Endodermal cell (in vitro differentiated cells): ENCODE measurements around the gene TSEN54. TPM values are rescaled to one million over a fixed set of nuclear protein-coding genes. Genes with fewer than 3 reads are reported as not detected.

ENCODE experiments used
- DNase-seq: peaks from one replicate; pipeline ENCODE4 v3.0.0-alpha.2; 2017
- H3K27ac ChIP-seq: 2 replicates; pipeline ENCODE4 v1.5.1; 2013; ENCODE audit warnings: mild to moderate bottlenecking, low read depth, low read length, moderate library complexity
- H3K27me3 ChIP-seq: 2 replicates; pipeline ENCODE4 v1.6.1; 2013; ENCODE audit warnings: mild to moderate bottlenecking, low read length, moderate library complexity; ENCODE audit not compliant: insufficient read depth, control insufficient read depth, poor library complexity, severe bottlenecking
- H3K36me3 ChIP-seq: 2 replicates; pipeline ENCODE4 v1.7.0; 2013; ENCODE audit warnings: mild to moderate bottlenecking, low read length, moderate library complexity; ENCODE audit not compliant: control insufficient read depth, insufficient read depth
- H3K4me1 ChIP-seq: one replicate; pipeline ENCODE4 v1.7.0; 2013; ENCODE audit warnings: low read length; ENCODE audit not compliant: control insufficient read depth, insufficient read depth
- H3K4me3 ChIP-seq: 2 replicates; pipeline ENCODE4 v1.5.1; 2013; ENCODE audit warnings: mild to moderate bottlenecking, low read length, moderate library complexity
- H3K9ac ChIP-seq: 2 replicates; pipeline ENCODE4 v1.6.1; 2013; ENCODE audit warnings: mild to moderate bottlenecking, low read length, moderate library complexity; ENCODE audit not compliant: poor library complexity, severe bottlenecking; ENCODE audit errors: extremely low read depth
- H3K9me3 ChIP-seq: 2 replicates; pipeline ENCODE4 v1.6.1; 2013; ENCODE audit warnings: mild to moderate bottlenecking, low read length, moderate library complexity; ENCODE audit not compliant: control insufficient read depth
- H3K27ac Mint-ChIP-seq: 2 replicates; pipeline ENCODE4 v1.8.0; 2020; ENCODE audit warnings: mixed read lengths
- H3K27me3 Mint-ChIP-seq: 2 replicates; pipeline ENCODE4 v1.8.0; 2021; ENCODE audit warnings: mild to moderate bottlenecking, mixed read lengths; ENCODE audit not compliant: insufficient read depth
- H3K36me3 Mint-ChIP-seq: 2 replicates; pipeline ENCODE4 v1.8.0; 2020; ENCODE audit warnings: low read depth, mixed read lengths
- H3K4me1 Mint-ChIP-seq: 2 replicates; pipeline ENCODE4 v1.8.0; 2020; ENCODE audit warnings: mixed read lengths
- H3K4me3 Mint-ChIP-seq: 2 replicates; pipeline ENCODE4 v1.8.0; 2020; ENCODE audit warnings: mild to moderate bottlenecking, moderate library complexity, mixed read lengths
- H3K9me3 Mint-ChIP-seq: 2 replicates; pipeline ENCODE4 v1.8.0; 2020; ENCODE audit warnings: mild to moderate bottlenecking, mixed read lengths
- WGBS, 2 experiments: methylation state at CpG; one replicate each; pipeline versions ENCODE4 v1.1.5 to v1.1.7; 2013; ENCODE audit warnings: missing lambda C conversion rate in 2 of 2, mixed read lengths in 1 of 2; ENCODE audit not compliant: insufficient coverage in 1 of 2, insufficient read length in 1 of 2; 5-methylcytosine and 5-hydroxymethylcytosine counted together
- microRNA-seq: library from miRNA; unstranded; fragments of <30 nt; microRNA quantifications from one replicate; pipeline ENCODE4 v1.2.0, GENCODE V29; 2020; ENCODE audit warnings: borderline microRNAs expressed
- total RNA-seq, 2 donors: library from RNA; stranded (reverse); fragmentation: NEBNext Ultra II Directional in 1 of 2; extraction: Animal tissue kit (Norgen Biotek cat#: 25700) in 1 of 2; gene quantifications; 2 replicates in 1 of 2; 3 replicates in 1 of 2; pipeline ENCODE4 v1.2.1, GENCODE V29; 2021
- TF ChIP-seq, protein P1 (sequence below): fragments of 200-600 bp; sonication (generic); conservative IDR thresholded peaks from 2 replicates; pipeline ENCODE4 v1.5.0; 2021; ENCODE audit warnings: antibody characterized with exemption, mild to moderate bottlenecking

TSEN54 gene
- total RNA-seq, 2 donors from 2014 or later, result 37.7 to 39.1 TPM

GRCh38 chr17:75573540-75573957, 57.2 kb downstream of the TSEN54 start:
- no peaks in the 10 kb centered on the region for H3K27me3 ChIP-seq
- TF ChIP-seq, protein P1, sequence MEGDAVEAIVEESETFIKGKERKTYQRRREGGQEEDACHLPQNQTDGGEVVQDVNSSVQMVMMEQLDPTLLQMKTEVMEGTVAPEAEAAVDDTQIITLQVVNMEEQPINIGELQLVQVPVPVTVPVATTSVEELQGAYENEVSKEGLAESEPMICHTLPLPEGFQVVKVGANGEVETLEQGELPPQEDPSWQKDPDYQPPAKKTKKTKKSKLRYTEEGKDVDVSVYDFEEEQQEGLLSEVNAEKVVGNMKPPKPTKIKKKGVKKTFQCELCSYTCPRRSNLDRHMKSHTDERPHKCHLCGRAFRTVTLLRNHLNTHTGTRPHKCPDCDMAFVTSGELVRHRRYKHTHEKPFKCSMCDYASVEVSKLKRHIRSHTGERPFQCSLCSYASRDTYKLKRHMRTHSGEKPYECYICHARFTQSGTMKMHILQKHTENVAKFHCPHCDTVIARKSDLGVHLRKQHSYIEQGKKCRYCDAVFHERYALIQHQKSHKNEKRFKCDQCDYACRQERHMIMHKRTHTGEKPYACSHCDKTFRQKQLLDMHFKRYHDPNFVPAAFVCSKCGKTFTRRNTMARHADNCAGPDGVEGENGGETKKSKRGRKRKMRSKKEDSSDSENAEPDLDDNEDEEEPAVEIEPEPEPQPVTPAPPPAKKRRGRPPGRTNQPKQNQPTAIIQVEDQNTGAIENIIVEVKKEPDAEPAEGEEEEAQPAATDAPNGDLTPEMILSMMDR, result no peak
- H3K36me3 ChIP-seq, result no peaks in the 10 kb centered on the region
- no peaks in the 10 kb centered on the region for H3K27me3 Mint-ChIP-seq
- no peak overlapping the region for H3K9ac ChIP-seq
- no peaks in the 10 kb centered on the region for H3K4me1 Mint-ChIP-seq
- H3K4me3 Mint-ChIP-seq, result no peak overlapping the region
- no peak overlapping the region for H3K4me3 ChIP-seq
- H3K27ac Mint-ChIP-seq, result no peak overlapping the region
- DNase-seq, result peak; percentile 44
- 86 to 89% methylated on average over 8 to 16 of the region's 16 CpGs for WGBS, 2 experiments
- H3K4me1 ChIP-seq, result no peaks in the 10 kb centered on the region
- H3K36me3 Mint-ChIP-seq, result peaks cover 21% of the 10 kb centered on the region
- no peak overlapping the region for H3K27ac ChIP-seq
- H3K9me3 Mint-ChIP-seq, result no peaks in the 10 kb centered on the region
- no peaks in the 10 kb centered on the region for H3K9me3 ChIP-seq

DNA sequence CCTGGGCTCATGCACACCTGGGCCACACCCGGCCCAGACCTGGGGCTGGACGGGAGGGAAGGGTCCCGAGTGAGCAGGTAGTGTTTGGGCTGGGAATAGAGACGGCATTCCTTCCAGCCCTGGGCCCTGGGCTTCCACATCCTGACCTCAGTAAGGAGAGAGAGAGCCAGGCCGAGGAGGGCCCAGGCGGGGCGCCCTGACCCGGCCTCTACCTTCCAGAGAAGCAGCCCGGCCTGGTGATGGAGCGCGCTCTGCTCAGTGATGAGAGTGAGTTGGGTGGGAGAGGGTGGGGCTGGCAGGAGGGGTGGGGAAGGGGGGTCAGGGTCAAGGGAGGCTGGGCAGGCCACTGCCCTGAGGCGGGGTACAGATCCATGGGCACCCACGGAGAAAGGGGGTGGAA, 57.7 kb downstream of the TSEN54 start:
- H3K4me3 ChIP-seq, result no peak overlapping the region
- no peak for DNase-seq
- Mint-ChIP-seq H3K4me3 (no peak overlapping the region), H3K27me3 (no peaks in the 10 kb centered on the region), H3K36me3 (peaks cover 21% of the 10 kb centered on the region), H3K4me1 (no peaks in the 10 kb centered on the region), H3K9me3 (no peaks in the 10 kb centered on the region), H3K27ac (no peak overlapping the region)
- no peak overlapping the region for H3K27ac ChIP-seq
- H3K27me3 ChIP-seq, result no peaks in the 10 kb centered on the region
- no peak overlapping the region for H3K9ac ChIP-seq
- 92 to 100% methylated on average over 2 to 13 of the region's 13 CpGs for WGBS, 2 experiments
- no peaks in the 10 kb centered on the region for H3K36me3 ChIP-seq
- no peaks in the 10 kb centered on the region for H3K9me3 ChIP-seq
- H3K4me1 ChIP-seq, result no peaks in the 10 kb centered on the region
- TF ChIP-seq, protein P1, result no peak

Small RNA genes within 50 kb of the gene (microRNA-seq; reads per million reads assigned to microRNA genes)
- not detected for gene MIR6785

Other genes starting within 250 kb of the TSEN54 start
- gene MIF4GD, start 245.3 kb upstream of the TSEN54 start, total RNA-seq, result 10 to 100 TPM; 17.9 to 28.6 TPM
- 10 to 100 TPM; 10.6 to 10.7 TPM for gene SLC25A19, start 227.1 kb upstream of the TSEN54 start, total RNA-seq
- gene GRB2, start 110.8 kb upstream of the TSEN54 start, total RNA-seq, result 10 to 100 TPM; 85.5 to 86.6 TPM
- gene TMEM94, start 59.9 kb upstream of the TSEN54 start, total RNA-seq, result 100 to 1,000 TPM in 1 of 2 donors, 10 to 100 TPM in 1; 96.0 to 106 TPM
- 10 to 100 TPM; 26.4 to 31.0 TPM for gene CASKIN2, start 991 bp upstream of the TSEN54 start, total RNA-seq
- 100 to 1,000 TPM; 128 to 149 TPM for gene LLGL2, start 9.2 kb downstream of the TSEN54 start, total RNA-seq
- gene MYO15B, start 71.3 kb downstream of the TSEN54 start, total RNA-seq, result 100 to 1,000 TPM in 1 of 2 donors, 10 to 100 TPM in 1; 89.0 to 123 TPM
- under 1 TPM in 1 of 2 donors, not detected in 1; 0.40 TPM for gene SMIM5, start 116.9 kb downstream of the TSEN54 start, total RNA-seq
- 10 to 100 TPM; 54.3 TPM for gene RECQL5, start 150.6 kb downstream of the TSEN54 start, total RNA-seq
- gene SAP30BP, start 150.8 kb downstream of the TSEN54 start, total RNA-seq, result 100 to 1,000 TPM in 1 of 2 donors, 10 to 100 TPM in 1; 96.5 to 113 TPM
- gene ITGB4, start 204.9 kb downstream of the TSEN54 start, total RNA-seq, result 1 to 10 TPM; 3.4 to 5.1 TPM
- gene GALK1, start 248.7 kb downstream of the TSEN54 start, total RNA-seq, result 10 to 100 TPM; 26.7 to 33.2 TPM